Measurements from ENCODE around the gene ITPK1. TPM values are rescaled to one million over a fixed set of nuclear protein-coding genes. Genes with fewer than 3 reads are reported as not detected.

Gene ITPK1
- polyA plus RNA-seq, 2 of the 4 experiments (the other 2 are of a cell fraction) = 46.2 to 47.0 TPM

DNA sequence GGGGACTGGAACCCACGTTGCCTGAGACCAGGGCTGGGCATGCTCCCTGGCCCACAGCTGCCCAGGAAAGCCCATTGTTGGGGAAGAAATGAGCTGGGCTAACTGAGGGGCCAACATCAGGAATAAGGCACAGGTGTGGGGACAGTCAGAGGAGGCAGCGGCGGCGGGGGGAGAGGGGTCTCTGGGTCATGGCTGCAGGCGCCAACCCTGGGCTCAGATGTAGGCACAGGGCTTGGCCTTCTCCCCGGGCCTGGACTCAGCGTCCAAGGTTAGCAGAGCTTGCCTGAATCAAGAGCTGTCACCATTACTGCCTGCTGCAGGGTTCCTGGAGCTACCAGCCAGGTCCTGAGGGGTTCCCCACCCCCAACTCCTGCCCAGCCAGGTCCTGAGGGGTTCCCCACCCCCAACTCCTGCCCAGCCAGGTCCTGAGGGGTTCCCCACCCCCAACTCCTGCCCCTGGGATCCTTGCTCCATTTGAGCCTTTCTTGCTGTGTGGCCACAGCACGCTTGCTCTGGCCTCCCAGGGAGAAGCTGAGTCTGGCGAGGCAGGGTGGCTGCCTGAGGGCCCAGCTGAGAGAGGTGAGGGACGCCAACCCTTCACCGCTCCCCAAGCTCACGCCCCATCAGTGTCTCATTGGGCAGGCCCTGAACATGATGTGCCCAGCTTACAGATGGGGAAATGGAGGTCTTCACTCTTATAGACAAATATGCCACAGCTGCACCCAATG, 186.6 kb downstream of the ITPK1 start:
- Histone ChIP-seq H3K4me1 (no peaks in the 10 kb centered on the region), H3K4me2 (no peak overlapping the region), H3K27ac (no peak overlapping the region), H3K4me3 (no peak overlapping the region), H3K9me3 (no peaks in the 10 kb centered on the region)
- 52% methylated on average over 8 of the region's 12 CpGs for WGBS (ENCODE audit: missing lambda C conversion rate)
- no peak for FAIRE-seq
- ATAC-seq = no peak
- DNase-seq (ENCODE audit: low read depth in 1 of 2, low spot score in 1 of 2) = no peak
- POLR2A ChIA-PET = no interaction called here
- CTCF ChIA-PET = no interaction called here
- TF ChIP-seq CBX2 (IDR thresholded peaks at IDR 0.05; ENCODE audit: borderline replicate concordance, low read depth) (no peak), HOXA7 (CRISPR knock-in tag; IDR thresholded peaks at IDR 0.05) (no peak), CTCF (IDR thresholded peaks at IDR 0.05) (no peak), REST (IDR thresholded peaks at IDR 0.05) (no peak), MAFK (IDR thresholded peaks at IDR 0.05; ENCODE audit: partially characterized antibody) (no peak), USF2 (IDR thresholded peaks at IDR 0.05) (no peak), FOSL2 (IDR thresholded peaks at IDR 0.05) (no peak), FOSL2 (CRISPR knock-in tag; IDR thresholded peaks at IDR 0.05) (no peak), CHD4 (IDR thresholded peaks at IDR 0.05; ENCODE audit: borderline replicate concordance) (no peak), CEBPB (IDR thresholded peaks at IDR 0.05) (no peak), KDM5A (IDR thresholded peaks at IDR 0.05) (no peak)

GRCh38 chr14:92928258-92928629, 187.5 kb downstream of the ITPK1 start:
- H3K4me1 ChIP-seq = peaks cover 1% of the 10 kb centered on the region; the same call in 1 of the 3 replicates
- H3K27ac ChIP-seq = no peak overlapping the region
- DNase-seq (ENCODE audit: low read depth in 1 of 2, low spot score in 1 of 2) = no peak
- ATAC-seq = no peak
- H3K4me2 ChIP-seq = no peak overlapping the region
- FAIRE-seq = no peak
- POLR2A ChIA-PET = no interaction called here
- TF ChIP-seq CHD2 (IDR thresholded peaks at IDR 0.05; ENCODE audit: low read length, partially characterized antibody) (no peak), RAD21 (conservative IDR thresholded peaks at IDR 0.05 in 1 of 2, IDR thresholded peaks at IDR 0.05 in 1 of 2) (no peak), HOXB5 (CRISPR knock-in tag; IDR thresholded peaks at IDR 0.05) (no peak), MAFK (IDR thresholded peaks at IDR 0.05; ENCODE audit: partially characterized antibody) (no peak), CBX2 (IDR thresholded peaks at IDR 0.05; ENCODE audit: borderline replicate concordance, low read depth) (no peak), HDAC2 (IDR thresholded peaks at IDR 0.05) (no peak), HES2 (IDR thresholded peaks at IDR 0.05) (no peak)
- TF ChIP-seq, protein P1, sequence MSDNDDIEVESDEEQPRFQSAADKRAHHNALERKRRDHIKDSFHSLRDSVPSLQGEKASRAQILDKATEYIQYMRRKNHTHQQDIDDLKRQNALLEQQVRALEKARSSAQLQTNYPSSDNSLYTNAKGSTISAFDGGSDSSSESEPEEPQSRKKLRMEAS (IDR thresholded peaks at IDR 0.05) = no peak
- TF ChIP-seq, protein P2, sequence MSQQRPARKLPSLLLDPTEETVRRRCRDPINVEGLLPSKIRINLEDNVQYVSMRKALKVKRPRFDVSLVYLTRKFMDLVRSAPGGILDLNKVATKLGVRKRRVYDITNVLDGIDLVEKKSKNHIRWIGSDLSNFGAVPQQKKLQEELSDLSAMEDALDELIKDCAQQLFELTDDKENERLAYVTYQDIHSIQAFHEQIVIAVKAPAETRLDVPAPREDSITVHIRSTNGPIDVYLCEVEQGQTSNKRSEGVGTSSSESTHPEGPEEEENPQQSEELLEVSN (IDR thresholded peaks at IDR 0.05; ENCODE audit: borderline replicate concordance, low read depth) = no peak
- TF ChIP-seq, protein P3, sequence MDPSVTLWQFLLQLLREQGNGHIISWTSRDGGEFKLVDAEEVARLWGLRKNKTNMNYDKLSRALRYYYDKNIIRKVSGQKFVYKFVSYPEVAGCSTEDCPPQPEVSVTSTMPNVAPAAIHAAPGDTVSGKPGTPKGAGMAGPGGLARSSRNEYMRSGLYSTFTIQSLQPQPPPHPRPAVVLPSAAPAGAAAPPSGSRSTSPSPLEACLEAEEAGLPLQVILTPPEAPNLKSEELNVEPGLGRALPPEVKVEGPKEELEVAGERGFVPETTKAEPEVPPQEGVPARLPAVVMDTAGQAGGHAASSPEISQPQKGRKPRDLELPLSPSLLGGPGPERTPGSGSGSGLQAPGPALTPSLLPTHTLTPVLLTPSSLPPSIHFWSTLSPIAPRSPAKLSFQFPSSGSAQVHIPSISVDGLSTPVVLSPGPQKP (IDR thresholded peaks at IDR 0.05; ENCODE audit: low read depth, low read length) = no peak
- CTCF ChIA-PET = interaction anchor here (1.4 kb wide), 1 partner anchor 185 kb away, joined by 6 read pairs; no protein-coding TSS in a partner anchor
- no peaks in the 10 kb centered on the region for H3K9me3 ChIP-seq
- H3K4me3 ChIP-seq = no peak overlapping the region
- WGBS (ENCODE audit: missing lambda C conversion rate) = 67% methylated on average over 3 of the region's 3 CpGs
